ENCODE results near the gene ST3GAL6.

Gene ST3GAL6

GRCh38 chr3:98735296-98735695 is 27.8 kb upstream of the ST3GAL6 start:
- H3K4me3 ChIP-seq (replicated peaks; ENCODE audit: low read depth, low read length): no peak overlapping the region
- DNase-seq (ENCODE audit: extremely low read depth, low read depth): no peak
- no peak for TF ChIP-seq CTCF (IDR thresholded peaks at IDR 0.05; ENCODE audit: low read depth, low read length, missing control alignments)

GRCh38 chr3:98735761-98736269 is 27.3 kb upstream of the ST3GAL6 start:
- no peak for DNase-seq (ENCODE audit: extremely low read depth, low read depth)
- no peak for TF ChIP-seq CTCF (IDR thresholded peaks at IDR 0.05; ENCODE audit: low read depth, low read length, missing control alignments)
- H3K4me3 ChIP-seq (replicated peaks; ENCODE audit: low read depth, low read length): no peak overlapping the region

- no peak for DNase-seq (ENCODE audit: extremely low read depth, low read depth)
- H3K4me3 ChIP-seq (replicated peaks; ENCODE audit: low read depth, low read length): no peak overlapping the region
- no peak for TF ChIP-seq CTCF (IDR thresholded peaks at IDR 0.05; ENCODE audit: low read depth, low read length, missing control alignments)
Observed at GRCh38 chr3:98737301-98737700, 25.8 kb upstream of the ST3GAL6 start.

- TF ChIP-seq CTCF (IDR thresholded peaks at IDR 0.05; ENCODE audit: low read depth, low read length, missing control alignments): no peak
- DNase-seq (ENCODE audit: extremely low read depth, low read depth): no peak
- no peak overlapping the region for H3K4me3 ChIP-seq (replicated peaks; ENCODE audit: low read depth, low read length)
Observed at GRCh38 chr3:98739266-98739665, 23.9 kb upstream of the ST3GAL6 start.

- no peak for DNase-seq (ENCODE audit: extremely low read depth, low read depth)
- no peak overlapping the region for H3K4me3 ChIP-seq (replicated peaks; ENCODE audit: low read depth, low read length)
- TF ChIP-seq CTCF (IDR thresholded peaks at IDR 0.05; ENCODE audit: low read depth, low read length, missing control alignments): no peak
Observed at GRCh38 chr3:98740324-98740723, 22.8 kb upstream of the ST3GAL6 start.

GRCh38 chr3:98741121-98741716 is 21.9 kb upstream of the ST3GAL6 start:
- no peak for TF ChIP-seq CTCF (IDR thresholded peaks at IDR 0.05; ENCODE audit: low read depth, low read length, missing control alignments)
- DNase-seq (ENCODE audit: extremely low read depth, low read depth): no peak
- no peak overlapping the region for H3K4me3 ChIP-seq (replicated peaks; ENCODE audit: low read depth, low read length)

GRCh38 chr3:98743071-98743470 is 20.1 kb upstream of the ST3GAL6 start:
- H3K4me3 ChIP-seq (replicated peaks; ENCODE audit: low read depth, low read length): no peak overlapping the region
- no peak for TF ChIP-seq CTCF (IDR thresholded peaks at IDR 0.05; ENCODE audit: low read depth, low read length, missing control alignments)
- no peak for DNase-seq (ENCODE audit: extremely low read depth, low read depth)
